ENCODE results near the gene SUGCT. TPM values are rescaled to one million over a fixed set of nuclear protein-coding genes. Genes with fewer than 3 reads are reported as not detected.
A peak's percentile ranks its signal among the peaks of the same experiment; 100 is the strongest.

The SUGCT gene
- total RNA-seq, 3 donors from 2014 or later = 7.6 to 19.1 (median 10.1) TPM

- TF ChIP-seq, protein P1, sequence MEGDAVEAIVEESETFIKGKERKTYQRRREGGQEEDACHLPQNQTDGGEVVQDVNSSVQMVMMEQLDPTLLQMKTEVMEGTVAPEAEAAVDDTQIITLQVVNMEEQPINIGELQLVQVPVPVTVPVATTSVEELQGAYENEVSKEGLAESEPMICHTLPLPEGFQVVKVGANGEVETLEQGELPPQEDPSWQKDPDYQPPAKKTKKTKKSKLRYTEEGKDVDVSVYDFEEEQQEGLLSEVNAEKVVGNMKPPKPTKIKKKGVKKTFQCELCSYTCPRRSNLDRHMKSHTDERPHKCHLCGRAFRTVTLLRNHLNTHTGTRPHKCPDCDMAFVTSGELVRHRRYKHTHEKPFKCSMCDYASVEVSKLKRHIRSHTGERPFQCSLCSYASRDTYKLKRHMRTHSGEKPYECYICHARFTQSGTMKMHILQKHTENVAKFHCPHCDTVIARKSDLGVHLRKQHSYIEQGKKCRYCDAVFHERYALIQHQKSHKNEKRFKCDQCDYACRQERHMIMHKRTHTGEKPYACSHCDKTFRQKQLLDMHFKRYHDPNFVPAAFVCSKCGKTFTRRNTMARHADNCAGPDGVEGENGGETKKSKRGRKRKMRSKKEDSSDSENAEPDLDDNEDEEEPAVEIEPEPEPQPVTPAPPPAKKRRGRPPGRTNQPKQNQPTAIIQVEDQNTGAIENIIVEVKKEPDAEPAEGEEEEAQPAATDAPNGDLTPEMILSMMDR (IDR thresholded peaks at IDR 0.05) = no peak
- no peak for ATAC-seq
- no peaks in the 10 kb centered on the region for H3K36me3 ChIP-seq (ENCODE audit: low read depth)
- intact Hi-C loops (cut with DNase I, micrococcal nuclease) = no loop called here
- H3K9me3 ChIP-seq = no peaks in the 10 kb centered on the region
- H3K4me1 ChIP-seq (ENCODE audit: low read depth) = peaks cover 8% of the 10 kb centered on the region
- DNase-seq = no peak
- no peak overlapping the region for H3K4me3 ChIP-seq
Measured at GRCh38 chr7:40676221-40676620, 541.4 kb downstream of the SUGCT start.

- Histone ChIP-seq H3K9me3 (no peaks in the 10 kb centered on the region), H3K4me1 (ENCODE audit: low read depth) (no peaks in the 10 kb centered on the region), H3K36me3 (ENCODE audit: low read depth) (no peaks in the 10 kb centered on the region), H3K4me3 (no peak overlapping the region)
- TF ChIP-seq, protein P1 (IDR thresholded peaks at IDR 0.05) = no peak
- DNase-seq = peak in 1 of 3 donors; percentile 4
- ATAC-seq = peak; percentile 67
- intact Hi-C loops (cut with DNase I, micrococcal nuclease) = no loop called here
Measured at GRCh38 chr7:40680657-40681056, 545.9 kb downstream of the SUGCT start.

- Histone ChIP-seq H3K4me3 (no peak overlapping the region), H3K4me1 (ENCODE audit: low read depth) (no peaks in the 10 kb centered on the region), H3K9me3 (no peaks in the 10 kb centered on the region), H3K36me3 (ENCODE audit: low read depth) (no peaks in the 10 kb centered on the region)
- ATAC-seq (no peak), DNase-seq (no peak)
- intact Hi-C loops (cut with DNase I, micrococcal nuclease) = no loop called here
- TF ChIP-seq, protein P1 (IDR thresholded peaks at IDR 0.05) = no peak
Measured at GRCh38 chr7:40682696-40683095, 547.9 kb downstream of the SUGCT start.

DNA sequence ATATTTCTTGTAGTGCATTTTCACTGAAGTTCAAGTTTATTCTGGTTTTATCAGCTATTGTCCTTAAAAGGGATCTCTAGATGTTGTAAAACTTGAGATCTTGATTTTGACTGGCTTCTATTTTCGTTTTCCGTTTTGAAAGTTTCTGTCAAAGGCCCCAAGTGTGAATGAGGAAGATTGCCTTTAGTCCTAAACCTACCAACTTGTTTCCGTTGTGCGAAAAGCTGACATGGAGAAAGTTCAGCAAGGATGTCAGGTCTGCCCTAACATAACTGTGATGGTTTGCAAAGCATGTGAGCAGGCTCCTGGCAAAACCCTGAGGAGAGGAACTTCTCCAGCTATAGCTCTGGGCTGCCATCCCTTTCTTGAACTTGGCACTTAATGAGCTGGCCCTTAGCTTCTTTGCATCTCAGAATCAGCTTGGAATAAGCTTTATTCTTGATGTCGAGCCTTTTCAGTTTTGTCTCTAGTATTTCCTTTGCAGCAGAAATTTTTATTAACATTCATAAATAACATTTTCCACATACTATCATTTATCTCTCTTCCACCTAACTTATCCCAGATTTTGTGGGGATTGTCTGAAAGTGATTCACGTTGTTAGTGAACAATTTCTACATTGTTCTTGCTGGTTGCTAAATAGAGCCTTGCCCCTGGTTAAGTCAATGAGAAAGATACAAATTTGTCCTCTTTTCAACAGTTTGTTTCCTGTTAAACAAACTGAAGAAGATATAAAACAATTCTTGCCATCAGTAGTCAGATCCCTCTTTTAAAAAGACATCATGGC, 559.4 kb downstream of the SUGCT start:
- no peaks in the 10 kb centered on the region for H3K9me3 ChIP-seq
- intact Hi-C loops (cut with DNase I, micrococcal nuclease) = no loop called here
- ATAC-seq (no peak), DNase-seq (no peak)
- TF ChIP-seq, protein P1 (IDR thresholded peaks at IDR 0.05) = no peak
- H3K4me3 ChIP-seq = no peak overlapping the region
- no peaks in the 10 kb centered on the region for H3K36me3 ChIP-seq (ENCODE audit: low read depth)
- no peaks in the 10 kb centered on the region for H3K4me1 ChIP-seq (ENCODE audit: low read depth)

- Histone ChIP-seq H3K4me3 (no peak overlapping the region), H3K9me3 (no peaks in the 10 kb centered on the region), H3K4me1 (ENCODE audit: low read depth) (no peaks in the 10 kb centered on the region), H3K36me3 (ENCODE audit: low read depth) (no peaks in the 10 kb centered on the region)
- intact Hi-C loops (cut with DNase I, micrococcal nuclease) = no loop called here
- DNase-seq = no peak
- TF ChIP-seq, protein P1 (IDR thresholded peaks at IDR 0.05) = no peak
- no peak for ATAC-seq
Measured at GRCh38 chr7:40694991-40695390, 560.2 kb downstream of the SUGCT start.
